Ovary (tissue), 9 donors: ENCODE data around the gene USP17L11. TPM values are rescaled to one million over a fixed set of nuclear protein-coding genes. Genes with fewer than 3 reads are reported as not detected.
"Not testable (repeated sequence)": the region's sequence is repeated elsewhere in the genome, so short reads cannot be mapped to it uniquely, and the experiment has no call there.

Experiments
- DNase-seq, 5 donors: peaks; one replicate each; pipeline ENCODE4 v3.0.0-alpha.2; 2019 to 2020
- H3K27ac ChIP-seq, 2 donors: fragments of 200-600 bp; one replicate each; pipeline versions ENCODE4 v1.5.1 to v1.8.0; 2019 to 2022
- H3K27me3 ChIP-seq: fragments of 200-600 bp; one replicate; pipeline ENCODE4 v1.8.0; 2022
- H3K36me3 ChIP-seq: fragments of 200-600 bp; sonication (generic); one replicate; pipeline ENCODE4 v1.5.1; 2019
- H3K4me1 ChIP-seq: one replicate; pipeline ENCODE4 v1.8.1; 2013; ENCODE audit warnings: mild to moderate bottlenecking, moderate library complexity; ENCODE audit not compliant: insufficient read depth
- H3K4me3 ChIP-seq: fragments of 200-600 bp; sonication (generic); one replicate; pipeline ENCODE4 v1.5.1; 2017
- H3K9me3 ChIP-seq, 2 donors: fragments of 200-600 bp in 1 of 2; sonication (generic) in 1 of 2; one replicate each; pipeline versions ENCODE4 v1.5.1 to v1.8.1; 2013 to 2019; ENCODE audit warnings: mild to moderate bottlenecking in 1 of 2, moderate library complexity in 1 of 2
- WGBS, 3 donors: extraction: QIAGEN DNeasy Blood & Tissue Kit in 1 of 3; methylation state at CpG; one replicate each; pipeline versions ENCODE4 v1.1.5 to v1.1.7; 2013 to 2017; 5-methylcytosine and 5-hydroxymethylcytosine counted together
- intact Hi-C, 4 donors: fragments of 100-400 bp; cut with DNase I; formaldehyde crosslinking; loops; one replicate each; pipeline versions ENCODE4 v1.11.0 to v1.15.1; 2022 to 2023
- polyA plus RNA-seq, 2 donors: library from polyadenylated mRNA; stranded (reverse); fragments of 200-250 nt in 1 of 2; fragments of 350-450 nt in 1 of 2; fragmentation: Illumina TruSeq in 1 of 2; extraction: RNeasy Lipid Tissue Mini Kit (QIAGEN cat#74804) in 1 of 2; gene quantifications; one replicate each; pipeline ENCODE4 v1.2.3, GENCODE V29; 2013 to 2014
- total RNA-seq, 7 donors: library from RNA; depleted of rRNA in 2 of 7; stranded (reverse); fragments of >200 nt in 2 of 7; fragmentation: NEBNext Ultra II Directional in 3 of 7; extraction: Animal tissue kit (Norgen Biotek cat#: 25700) in 3 of 7; gene quantifications; one replicate each; pipeline versions ENCODE4 v1.1.0 to v1.2.4, GENCODE V29; 2016 to 2023
- donor health status: DM: no; HTN: no; CAD: no; lungs with moderate emphysema.
- donor health status: DM: no; HTN: no; CAD: no.
- donor health status: Bipolar disorder and iron deficiency.
- donor health status: DM: yes; HTN: yes; CAD: no.
- donor health status: DM: no; HTN: no; CAD: no.
- donor health status: DM: yes; HTN: yes; CAD: no.

Gene USP17L11
- total and polyA plus RNA-seq, 9 donors: 0.15 TPM; not detected in 7

- H3K9me3 ChIP-seq, H3K27me3 ChIP-seq, intact Hi-C loops, H3K4me1 ChIP-seq, H3K36me3 ChIP-seq, H3K27ac ChIP-seq, H3K4me3 ChIP-seq: not testable (repeated sequence)
- peak in 4 of 5 donors; percentile 5 to 28 (median 15) for DNase-seq
- 82 to 89% (median 88%) methylated on average over 12 to 16 of the region's 26 CpGs for WGBS, 3 donors
Measured at GRCh38 chr4:9247953-9248680, 32.9 kb downstream of the USP17L11 start, which contains the start of gene USP17L18. Gene USP17L18 (plus strand): TSS chr4:9248630. CDS start chr4:9248630, 0 bp downstream.

- H3K36me3 ChIP-seq, H3K27ac ChIP-seq, H3K9me3 ChIP-seq, H3K4me3 ChIP-seq, DNase-seq, H3K4me1 ChIP-seq, intact Hi-C loops, H3K27me3 ChIP-seq: not testable (repeated sequence)
- WGBS, 3 donors: no CpG with 5 or more reads among the region's 13 CpGs
Measured at GRCh38 chr4:9253078-9253477, 37.9 kb downstream of the USP17L11 start, which contains the start of gene USP17L19. Gene USP17L19 (plus strand): TSS chr4:9253378. CDS start chr4:9253378, 0 bp downstream.

- H3K4me3 ChIP-seq, H3K27ac ChIP-seq, H3K9me3 ChIP-seq, DNase-seq, intact Hi-C loops, H3K27me3 ChIP-seq, H3K4me1 ChIP-seq, H3K36me3 ChIP-seq: not testable (repeated sequence)
- no CpG with 5 or more reads among the region's 15 CpGs for WGBS, 3 donors
Measured at GRCh38 chr4:9257824-9258223, 42.6 kb downstream of the USP17L11 start, which contains the start of gene USP17L20. Gene USP17L20 (plus strand): TSS chr4:9258124. CDS start chr4:9258124, 0 bp downstream.

- no CpG with 5 or more reads among the region's 13 CpGs for WGBS, 3 donors
- H3K9me3 ChIP-seq, H3K4me1 ChIP-seq, H3K27ac ChIP-seq, intact Hi-C loops, DNase-seq, H3K36me3 ChIP-seq, H3K27me3 ChIP-seq, H3K4me3 ChIP-seq: not testable (repeated sequence)
Measured at GRCh38 chr4:9262572-9262971, 47.4 kb downstream of the USP17L11 start, which contains the start of gene USP17L21. Gene USP17L21 (plus strand): TSS chr4:9262872. CDS start chr4:9262872, 0 bp downstream.

Other genes starting within 250 kb of the USP17L11 start
- gene FAM90A26, start 45.0 kb upstream of the USP17L11 start, total RNA-seq: not detected
- not detected for gene FAM90A26, start 45.0 kb upstream of the USP17L11 start, polyA plus RNA-seq
- gene USP17L10, start 4.7 kb upstream of the USP17L11 start, total RNA-seq: not detected
- not detected for gene USP17L10, start 4.7 kb upstream of the USP17L11 start, polyA plus RNA-seq
- not detected for gene USP17L12, start 4.7 kb downstream of the USP17L11 start, total RNA-seq
- gene USP17L12, start 4.7 kb downstream of the USP17L11 start, polyA plus RNA-seq: not detected
- not detected for gene USP17L13, start 9.5 kb downstream of the USP17L11 start, total RNA-seq
- gene USP17L13, start 9.5 kb downstream of the USP17L11 start, polyA plus RNA-seq: not detected
- not detected for gene USP17L15, start 19.0 kb downstream of the USP17L11 start, total RNA-seq
- gene USP17L15, start 19.0 kb downstream of the USP17L11 start, polyA plus RNA-seq: not detected
- gene USP17L17, start 28.5 kb downstream of the USP17L11 start, total RNA-seq: under 1 TPM in 2 of 7 donors, not detected in 5; 0.15 TPM
- not detected for gene USP17L17, start 28.5 kb downstream of the USP17L11 start, polyA plus RNA-seq
- gene USP17L18, start 33.2 kb downstream of the USP17L11 start, total RNA-seq: not detected
- gene USP17L18, start 33.2 kb downstream of the USP17L11 start, polyA plus RNA-seq: not detected
- not detected for gene USP17L19, start 38.0 kb downstream of the USP17L11 start, total RNA-seq
- gene USP17L19, start 38.0 kb downstream of the USP17L11 start, polyA plus RNA-seq: not detected
- not detected for gene USP17L20, start 42.7 kb downstream of the USP17L11 start, total RNA-seq
- not detected for gene USP17L20, start 42.7 kb downstream of the USP17L11 start, polyA plus RNA-seq
- not detected for gene USP17L21, start 47.5 kb downstream of the USP17L11 start, total RNA-seq
- gene USP17L21, start 47.5 kb downstream of the USP17L11 start, polyA plus RNA-seq: not detected
- not detected for gene USP17L22, start 52.2 kb downstream of the USP17L11 start, total RNA-seq
- not detected for gene USP17L22, start 52.2 kb downstream of the USP17L11 start, polyA plus RNA-seq
- gene USP17L24, start 109.8 kb downstream of the USP17L11 start, total RNA-seq: not detected
- gene USP17L24, start 109.8 kb downstream of the USP17L11 start, polyA plus RNA-seq: not detected
- not detected for gene USP17L25, start 114.5 kb downstream of the USP17L11 start, total RNA-seq
- not detected for gene USP17L25, start 114.5 kb downstream of the USP17L11 start, polyA plus RNA-seq
- not detected for gene USP17L26, start 119.3 kb downstream of the USP17L11 start, total RNA-seq
- gene USP17L26, start 119.3 kb downstream of the USP17L11 start, polyA plus RNA-seq: not detected
- gene USP17L5, start 124.0 kb downstream of the USP17L11 start, total RNA-seq: not detected
- not detected for gene USP17L5, start 124.0 kb downstream of the USP17L11 start, polyA plus RNA-seq
- not detected for gene USP17L27, start 128.7 kb downstream of the USP17L11 start, total RNA-seq
- not detected for gene USP17L27, start 128.7 kb downstream of the USP17L11 start, polyA plus RNA-seq
- not detected for gene USP17L28, start 133.5 kb downstream of the USP17L11 start, total RNA-seq
- not detected for gene USP17L28, start 133.5 kb downstream of the USP17L11 start, polyA plus RNA-seq
- not detected for gene USP17L29, start 138.2 kb downstream of the USP17L11 start, total RNA-seq
- not detected for gene USP17L29, start 138.2 kb downstream of the USP17L11 start, polyA plus RNA-seq
- not detected for gene USP17L30, start 147.7 kb downstream of the USP17L11 start, total RNA-seq
- gene USP17L30, start 147.7 kb downstream of the USP17L11 start, polyA plus RNA-seq: not detected
- not detected for gene DEFB131A, start 229.0 kb downstream of the USP17L11 start, total RNA-seq
- gene DEFB131A, start 229.0 kb downstream of the USP17L11 start, polyA plus RNA-seq: not detected